HEK293 (cell line): ENCODE measurements around the gene SDS.

Experiments used
- CTCF ChIA-PET: fragments of 350-600 bp; formaldehyde crosslinking; extraction: SDS; loops from one replicate; lab custom pipeline; 2021; ENCODE audit warnings: antibody characterized with exemption; lab: Yijun Ruan, JAX
- POLR2A ChIA-PET: fragments of 300-600 bp; formaldehyde crosslinking; extraction: SDS; loops from one replicate; lab custom pipeline; 2020; ENCODE audit warnings: antibody characterized with exemption, inconsistent platforms; lab: Yijun Ruan, JAX
- H3K27ac ChIP-seq: fragments of 200-500 bp; sonication (Bioruptor generic); 2 replicates; pipeline ENCODE4 v1.5.1; 2014; ENCODE audit warnings: low read depth, low read length, control low read depth, inconsistent platforms; ENCODE audit errors: extremely low read depth
- H3K36me3 ChIP-seq, 2 experiments: fragments of 200-500 bp in 1 of 2; sonication (Bioruptor generic) in 1 of 2; 1 replicate in 1 of 2; 2 replicates in 1 of 2; pipeline ENCODE4 v1.5.1; 2014 to 2017; ENCODE audit warnings: inconsistent platforms in 2 of 2, low read length in 2 of 2; ENCODE audit not compliant: control insufficient read depth in 2 of 2, insufficient read depth in 1 of 2
- H3K4me1 ChIP-seq: fragments of 200-500 bp; sonication (Bioruptor generic); 2 replicates; pipeline ENCODE4 v1.5.1; 2014; ENCODE audit warnings: mild to moderate bottlenecking, low read length, inconsistent platforms; ENCODE audit not compliant: control insufficient read depth, insufficient read depth
- H3K4me3 ChIP-seq: 2 replicates; pipeline ENCODE4 v1.5.1; 2011; ENCODE audit warnings: low read depth, mild to moderate bottlenecking, control low read depth, low read length, moderate library complexity
- H3K9me3 ChIP-seq: fragments of 200-500 bp; sonication (Bioruptor generic); 2 replicates; pipeline ENCODE4 v1.5.1; 2014; ENCODE audit warnings: low read depth, low read length, inconsistent platforms; ENCODE audit not compliant: control insufficient read depth, insufficient read depth
- HOXC10 ChIP-seq: sonication (generic); formaldehyde crosslinking; IDR thresholded peaks from 2 replicates; pipeline ENCODE4 v1.8.1; 2023; ENCODE audit warnings: mild to moderate bottlenecking, missing genetic modification reagents
- HOXD13 ChIP-seq: sonication (generic); formaldehyde crosslinking; IDR thresholded peaks from 2 replicates; pipeline ENCODE4 v1.8.0; 2022; ENCODE audit warnings: missing genetic modification reagents, borderline replicate concordance
- KLF7 ChIP-seq: fragments of 450-650 bp; formaldehyde crosslinking; IDR thresholded peaks from 2 replicates; pipeline ENCODE4 v1.5.1; 2016; ENCODE audit warnings: missing biosample characterization, missing genetic modification characterization, borderline replicate concordance
- PRDM1 ChIP-seq: fragments of 450-650 bp; formaldehyde crosslinking; IDR thresholded peaks from 2 replicates; pipeline ENCODE4; 2016; ENCODE audit warnings: missing biosample characterization, missing genetic modification characterization
- ZFP37 ChIP-seq: fragments of 450-650 bp; formaldehyde crosslinking; IDR thresholded peaks from 2 replicates; pipeline ENCODE4 v1.5.1; 2016; ENCODE audit warnings: missing biosample characterization, missing genetic modification characterization
- ZNF132 ChIP-seq: fragments of 450-650 bp; formaldehyde crosslinking; IDR thresholded peaks from 2 replicates; pipeline ENCODE4 v1.5.1; 2017; ENCODE audit warnings: missing biosample characterization, missing genetic modification characterization, borderline replicate concordance
- ZNF138 ChIP-seq: fragments of 450-650 bp; formaldehyde crosslinking; IDR thresholded peaks from 2 replicates; pipeline ENCODE4 v1.5.1; 2016; ENCODE audit warnings: missing biosample characterization, missing genetic modification characterization, borderline replicate concordance
- ZNF239 ChIP-seq: fragments of 450-650 bp; formaldehyde crosslinking; IDR thresholded peaks from 2 replicates; pipeline ENCODE4 v1.5.1; 2016; ENCODE audit warnings: missing biosample characterization, missing genetic modification characterization
- ZNF311 ChIP-seq: fragments of 450-650 bp; formaldehyde crosslinking; IDR thresholded peaks from 2 replicates; pipeline ENCODE4 v1.5.1; 2017; ENCODE audit warnings: missing biosample characterization, missing genetic modification characterization, borderline replicate concordance
- ZNF335 ChIP-seq: fragments of 450-650 bp; formaldehyde crosslinking; conservative IDR thresholded peaks from 2 replicates; pipeline ENCODE4 v1.5.1; 2016; ENCODE audit warnings: missing biosample characterization, missing genetic modification characterization
- ZNF354C ChIP-seq: fragments of 450-650 bp; formaldehyde crosslinking; IDR thresholded peaks from 2 replicates; pipeline ENCODE4 v1.5.1; 2016; ENCODE audit warnings: missing biosample characterization, missing genetic modification characterization, low read depth, borderline replicate concordance
- ZNF37A ChIP-seq: fragments of 450-650 bp; IDR thresholded peaks from 2 replicates; pipeline ENCODE4 v1.5.1; 2018; ENCODE audit warnings: missing biosample characterization, missing genetic modification characterization
- ZNF423 ChIP-seq: fragments of 450-650 bp; formaldehyde crosslinking; IDR thresholded peaks from 2 replicates; pipeline ENCODE4 v1.5.1; 2016; ENCODE audit warnings: missing biosample characterization, missing genetic modification characterization
- ZNF560 ChIP-seq: fragments of 450-650 bp; formaldehyde crosslinking; IDR thresholded peaks from 2 replicates; pipeline ENCODE4 v1.5.1; 2017; ENCODE audit warnings: missing biosample characterization, missing genetic modification characterization, borderline replicate concordance
- ZNF561 ChIP-seq: fragments of 450-650 bp; IDR thresholded peaks from 2 replicates; pipeline ENCODE4 v1.5.1; 2018; ENCODE audit warnings: missing biosample characterization, missing genetic modification characterization, borderline replicate concordance
- ZNF626 ChIP-seq: fragments of 450-650 bp; sonication (Bioruptor Pico); formaldehyde crosslinking; IDR thresholded peaks from 2 replicates; pipeline ENCODE4 v1.5.1; 2018; ENCODE audit warnings: missing biosample characterization, missing genetic modification characterization, inconsistent platforms
- ZNF76 ChIP-seq: fragments of 450-650 bp; formaldehyde crosslinking; IDR thresholded peaks from 2 replicates; pipeline ENCODE4; 2016; ENCODE audit warnings: low read depth, missing biosample characterization, missing genetic modification characterization, borderline replicate concordance
- TF ChIP-seq, protein P1 (sequence below): fragments of 450-650 bp; formaldehyde crosslinking; IDR thresholded peaks from 2 replicates; pipeline ENCODE4 v1.5.1; 2016; ENCODE audit warnings: missing biosample characterization, missing genetic modification characterization, borderline replicate concordance
- TF ChIP-seq, protein P2 (sequence below): fragments of 450-650 bp; formaldehyde crosslinking; IDR thresholded peaks from 2 replicates; pipeline ENCODE4 v1.5.1; 2016; ENCODE audit warnings: missing biosample characterization, missing genetic modification characterization
- TF ChIP-seq, protein P3 (sequence below): fragments of 450-650 bp; formaldehyde crosslinking; IDR thresholded peaks from 2 replicates; pipeline ENCODE4 v1.5.0; 2017; ENCODE audit warnings: missing biosample characterization, missing genetic modification characterization, borderline replicate concordance

Gene SDS

DNA sequence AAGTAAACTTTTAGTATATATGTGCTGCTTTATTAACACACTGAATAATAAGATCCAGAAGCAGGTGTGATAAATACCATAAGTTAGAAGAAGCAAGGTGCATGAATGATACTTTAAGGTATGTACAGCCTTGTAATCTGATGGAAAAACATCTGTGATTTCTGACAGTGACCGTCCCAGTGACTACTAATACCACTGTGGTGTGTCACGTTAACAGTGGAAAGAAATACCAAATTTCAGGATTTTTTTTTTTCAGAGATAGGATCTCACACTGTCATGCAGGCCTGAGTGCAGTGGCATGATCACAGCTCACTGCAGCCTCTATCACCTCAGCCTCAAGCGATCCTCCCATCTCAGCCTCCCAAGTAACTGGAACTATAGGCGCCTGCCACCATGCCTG is 21.5 kb downstream of the SDS start:
- POLR2A ChIA-PET = no interaction called here
- Histone ChIP-seq H3K4me1 (no peaks in the 10 kb centered on the region), H3K9me3 (no peaks in the 10 kb centered on the region)
- TF ChIP-seq PRDM1 (tag by site-specific recombination) (no peak), ZNF423 (tag by site-specific recombination) (no peak), ZNF37A (tag by site-specific recombination) (no peak), KLF7 (tag by site-specific recombination) (no peak), ZNF626 (tag by site-specific recombination) (no peak), ZNF354C (tag by site-specific recombination) (no peak), ZNF132 (tag by site-specific recombination) (no peak), ZNF335 (tag by site-specific recombination) (no peak), ZNF76 (no peak), ZNF239 (tag by site-specific recombination) (no peak), ZFP37 (tag by site-specific recombination) (no peak), ZNF560 (tag by site-specific recombination) (no peak), ZNF138 (tag by site-specific recombination) (no peak), HOXC10 (CRISPR knock-in tag) (no peak), HOXD13 (no peak), ZNF311 (tag by site-specific recombination) (no peak), ZNF561 (tag by site-specific recombination) (no peak)
- TF ChIP-seq, protein P1, sequence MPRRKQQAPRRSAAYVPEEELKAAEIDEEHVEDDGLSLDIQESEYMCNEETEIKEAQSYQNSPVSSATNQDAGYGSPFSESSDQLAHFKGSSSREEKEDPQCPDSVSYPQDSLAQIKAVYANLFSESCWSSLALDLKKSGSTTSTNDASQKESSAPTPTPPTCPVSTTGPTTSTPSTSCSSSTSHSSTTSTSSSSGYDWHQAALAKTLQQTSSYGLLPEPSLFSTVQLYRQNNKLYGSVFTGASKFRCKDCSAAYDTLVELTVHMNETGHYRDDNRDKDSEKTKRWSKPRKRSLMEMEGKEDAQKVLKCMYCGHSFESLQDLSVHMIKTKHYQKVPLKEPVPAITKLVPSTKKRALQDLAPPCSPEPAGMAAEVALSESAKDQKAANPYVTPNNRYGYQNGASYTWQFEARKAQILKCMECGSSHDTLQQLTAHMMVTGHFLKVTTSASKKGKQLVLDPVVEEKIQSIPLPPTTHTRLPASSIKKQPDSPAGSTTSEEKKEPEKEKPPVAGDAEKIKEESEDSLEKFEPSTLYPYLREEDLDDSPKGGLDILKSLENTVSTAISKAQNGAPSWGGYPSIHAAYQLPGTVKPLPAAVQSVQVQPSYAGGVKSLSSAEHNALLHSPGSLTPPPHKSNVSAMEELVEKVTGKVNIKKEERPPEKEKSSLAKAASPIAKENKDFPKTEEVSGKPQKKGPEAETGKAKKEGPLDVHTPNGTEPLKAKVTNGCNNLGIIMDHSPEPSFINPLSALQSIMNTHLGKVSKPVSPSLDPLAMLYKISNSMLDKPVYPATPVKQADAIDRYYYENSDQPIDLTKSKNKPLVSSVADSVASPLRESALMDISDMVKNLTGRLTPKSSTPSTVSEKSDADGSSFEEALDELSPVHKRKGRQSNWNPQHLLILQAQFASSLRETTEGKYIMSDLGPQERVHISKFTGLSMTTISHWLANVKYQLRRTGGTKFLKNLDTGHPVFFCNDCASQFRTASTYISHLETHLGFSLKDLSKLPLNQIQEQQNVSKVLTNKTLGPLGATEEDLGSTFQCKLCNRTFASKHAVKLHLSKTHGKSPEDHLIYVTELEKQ = no peak
- TF ChIP-seq, protein P2, sequence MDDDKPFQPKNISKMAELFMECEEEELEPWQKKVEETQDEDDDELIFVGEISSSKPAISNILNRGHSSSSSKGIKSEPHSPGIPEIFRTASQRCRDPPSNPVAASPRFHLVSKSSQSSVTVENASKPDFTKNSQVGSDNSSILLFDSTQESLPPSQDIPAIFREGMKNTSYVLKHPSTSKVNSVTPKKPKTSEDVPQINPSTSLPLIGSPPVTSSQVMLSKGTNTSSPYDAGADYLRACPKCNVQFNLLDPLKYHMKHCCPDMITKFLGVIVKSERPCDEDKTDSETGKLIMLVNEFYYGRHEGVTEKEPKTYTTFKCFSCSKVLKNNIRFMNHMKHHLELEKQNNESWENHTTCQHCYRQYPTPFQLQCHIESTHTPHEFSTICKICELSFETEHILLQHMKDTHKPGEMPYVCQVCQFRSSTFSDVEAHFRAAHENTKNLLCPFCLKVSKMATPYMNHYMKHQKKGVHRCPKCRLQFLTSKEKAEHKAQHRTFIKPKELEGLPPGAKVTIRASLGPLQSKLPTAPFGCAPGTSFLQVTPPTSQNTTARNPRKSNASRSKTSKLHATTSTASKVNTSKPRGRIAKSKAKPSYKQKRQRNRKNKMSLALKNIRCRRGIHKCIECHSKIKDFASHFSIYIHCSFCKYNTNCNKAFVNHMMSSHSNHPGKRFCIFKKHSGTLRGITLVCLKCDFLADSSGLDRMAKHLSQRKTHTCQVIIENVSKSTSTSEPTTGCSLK = no peak
- TF ChIP-seq, protein P3, sequence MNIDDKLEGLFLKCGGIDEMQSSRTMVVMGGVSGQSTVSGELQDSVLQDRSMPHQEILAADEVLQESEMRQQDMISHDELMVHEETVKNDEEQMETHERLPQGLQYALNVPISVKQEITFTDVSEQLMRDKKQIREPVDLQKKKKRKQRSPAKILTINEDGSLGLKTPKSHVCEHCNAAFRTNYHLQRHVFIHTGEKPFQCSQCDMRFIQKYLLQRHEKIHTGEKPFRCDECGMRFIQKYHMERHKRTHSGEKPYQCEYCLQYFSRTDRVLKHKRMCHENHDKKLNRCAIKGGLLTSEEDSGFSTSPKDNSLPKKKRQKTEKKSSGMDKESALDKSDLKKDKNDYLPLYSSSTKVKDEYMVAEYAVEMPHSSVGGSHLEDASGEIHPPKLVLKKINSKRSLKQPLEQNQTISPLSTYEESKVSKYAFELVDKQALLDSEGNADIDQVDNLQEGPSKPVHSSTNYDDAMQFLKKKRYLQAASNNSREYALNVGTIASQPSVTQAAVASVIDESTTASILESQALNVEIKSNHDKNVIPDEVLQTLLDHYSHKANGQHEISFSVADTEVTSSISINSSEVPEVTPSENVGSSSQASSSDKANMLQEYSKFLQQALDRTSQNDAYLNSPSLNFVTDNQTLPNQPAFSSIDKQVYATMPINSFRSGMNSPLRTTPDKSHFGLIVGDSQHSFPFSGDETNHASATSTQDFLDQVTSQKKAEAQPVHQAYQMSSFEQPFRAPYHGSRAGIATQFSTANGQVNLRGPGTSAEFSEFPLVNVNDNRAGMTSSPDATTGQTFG = no peak
- TF ChIP-seq, all 188 proteins: peak for 0
- H3K4me3 ChIP-seq = no peak overlapping the region
- no peak overlapping the region for H3K27ac ChIP-seq
- CTCF ChIA-PET = interaction anchor here (0.9 kb wide), 1 partner anchor 43 kb away, joined by 3 read pairs; no protein-coding TSS in a partner anchor
- peaks cover 3 to 34% of the 10 kb centered on the region in 2 experiments; a peak in 2 of 3 replicates for H3K36me3 ChIP-seq
